SK-N-SH (cell line): ENCODE data around the gene UBE2D3. TPM values are rescaled to one million over a fixed set of nuclear protein-coding genes. Genes with fewer than 3 reads are reported as not detected.

Experiments used
- CTCF ChIA-PET: fragments of 300-600, 350-600 bp; formaldehyde crosslinking; extraction: SDS; loops from one replicate; lab custom pipeline; 2021; lab: Yijun Ruan, JAX
- POLR2A ChIA-PET: fragments of 350-600 bp; sonication (Branson Sonifier 250); formaldehyde crosslinking; extraction: SDS; loops from one replicate; lab custom pipeline; 2020; ENCODE audit warnings: antibody characterized with exemption, inconsistent platforms; lab: Yijun Ruan, JAX
- DNase-seq: peaks from one replicate; pipeline ENCODE4 v3.0.0; 2012
- H2AFZ ChIP-seq: fragments of 200-600 bp; sonication (generic); 2 replicates; pipeline ENCODE4 v1.8.1; 2016; ENCODE audit warnings: antibody characterized with exemption, mild to moderate bottlenecking, low read depth
- H3F3A ChIP-seq: fragments of 200-600 bp; sonication (generic); replicated peaks from 2 replicates; pipeline ENCODE3; 2016; ENCODE audit warnings: antibody characterized with exemption, mild to moderate bottlenecking; ENCODE audit not compliant: insufficient read depth
- H3K27ac ChIP-seq, 2 experiments: fragments of 200-500 bp in 1 of 2; fragments of 200-600 bp in 1 of 2; sonication (Bioruptor generic) in 1 of 2; sonication (generic), shearing (Covaris generic) in 1 of 2; 2 replicates each; pipeline versions ENCODE4 v1.5.1 to v1.6.1; 2014 to 2016; ENCODE audit warnings: low read depth in 2 of 2, inconsistent platforms in 1 of 2, low read length in 1 of 2, mild to moderate bottlenecking in 1 of 2, mixed read lengths in 1 of 2
- H3K27me3 ChIP-seq: fragments of 200-600 bp; sonication (generic), shearing (Covaris generic); 2 replicates; pipeline ENCODE4 v1.6.1; 2016; ENCODE audit warnings: mixed run types; ENCODE audit not compliant: insufficient read depth
- H3K36me3 ChIP-seq, 2 experiments: fragments of 200-500 bp in 1 of 2; fragments of 200-600 bp in 1 of 2; sonication (Bioruptor generic) in 1 of 2; sonication (generic) in 1 of 2; replicated peaks in 1 of 2; 2 replicates each; pipeline versions ENCODE3 to v1.5.1; 2014 to 2016; ENCODE audit warnings: low read length in 1 of 2, mild to moderate bottlenecking in 1 of 2; ENCODE audit not compliant: insufficient read depth in 2 of 2, control insufficient read depth in 1 of 2
- H3K4me1 ChIP-seq, 2 experiments: fragments of 200-500 bp in 1 of 2; fragments of 200-600 bp in 1 of 2; sonication (Bioruptor generic) in 1 of 2; sonication (generic), shearing (Covaris generic) in 1 of 2; 2 replicates each; pipeline versions ENCODE4 v1.5.1 to v1.6.1; 2014 to 2016; ENCODE audit warnings: low read depth in 1 of 2, low read length in 1 of 2, mixed run types in 1 of 2; ENCODE audit not compliant: insufficient read depth in 2 of 2, control insufficient read depth in 1 of 2
- H3K4me2 ChIP-seq: fragments of 200-600 bp; sonication (generic), shearing (Covaris generic); 2 replicates; pipeline ENCODE4 v1.6.1; 2017; ENCODE audit warnings: mixed run types
- H3K4me3 ChIP-seq, 2 experiments: fragments of 200-500 bp in 1 of 2; fragments of 200-600 bp in 1 of 2; sonication (Bioruptor generic) in 1 of 2; sonication (generic), shearing (Covaris generic) in 1 of 2; 2 replicates each; pipeline versions ENCODE4 v1.5.1 to v1.8.1; 2014 to 2016; ENCODE audit warnings: low read depth in 2 of 2, inconsistent platforms in 1 of 2, low read length in 1 of 2, mild to moderate bottlenecking in 1 of 2, mixed read lengths in 1 of 2, moderate library complexity in 1 of 2
- H3K79me2 ChIP-seq: fragments of 200-600 bp; sonication (generic); 2 replicates; pipeline ENCODE4 v1.8.1; 2017; ENCODE audit warnings: mild to moderate bottlenecking; ENCODE audit not compliant: insufficient read depth
- H3K9ac ChIP-seq: fragments of 200-600 bp; sonication (generic); 2 replicates; pipeline ENCODE4 v1.6.1; 2017; ENCODE audit warnings: mixed run types
- H3K9me2 ChIP-seq: fragments of 200-600 bp; sonication (generic); 2 replicates; pipeline ENCODE4 v1.6.1; 2017; ENCODE audit warnings: mixed run types
- H3K9me3 ChIP-seq: fragments of 200-600 bp; sonication (generic); 2 replicates; pipeline ENCODE4 v1.6.1; 2017; ENCODE audit warnings: mixed run types, mild to moderate bottlenecking, moderate library complexity
- H4K20me1 ChIP-seq: fragments of 200-600 bp; sonication (generic); 2 replicates; pipeline ENCODE4 v1.6.1; 2017; ENCODE audit warnings: mild to moderate bottlenecking, mixed run types; ENCODE audit not compliant: insufficient read depth
- CHD2 ChIP-seq: fragments of 150-350 bp; IDR thresholded peaks from 2 replicates; pipeline ENCODE4 v1.6.1; 2018; ENCODE audit warnings: low read length; ENCODE audit not compliant: partially characterized antibody
- CTCF ChIP-seq: fragments of 200-600 bp; sonication (generic); IDR thresholded peaks from 2 replicates; pipeline ENCODE4 v1.6.1; 2017; ENCODE audit warnings: antibody characterized with exemption, mild to moderate bottlenecking, moderate library complexity
- EZH2phosphoT487 ChIP-seq: fragments of 200-600 bp; sonication (generic); IDR thresholded peaks from 2 replicates; pipeline ENCODE4 v1.6.1; 2017; ENCODE audit warnings: low read depth, mixed run types, mild to moderate bottlenecking, antibody characterized with exemption, moderate library complexity, borderline replicate concordance
- FOXJ3 ChIP-seq: sonication (generic); formaldehyde crosslinking; IDR thresholded peaks from 2 replicates; pipeline ENCODE4 v1.5.1; 2020; ENCODE audit warnings: mild to moderate bottlenecking, missing genetic modification reagents
- FOXM1 ChIP-seq: IDR thresholded peaks from 2 replicates; pipeline ENCODE4 v1.4.0; 2012; ENCODE audit warnings: low read depth, mild to moderate bottlenecking
- GABPA ChIP-seq: IDR thresholded peaks from 2 replicates; pipeline ENCODE4 v1.4.0; 2012; ENCODE audit warnings: low read depth, mild to moderate bottlenecking
- GATA2 ChIP-seq: sonication (generic); formaldehyde crosslinking; IDR thresholded peaks from 2 replicates; pipeline ENCODE4 v1.5.0; 2020; ENCODE audit warnings: mild to moderate bottlenecking, missing genetic modification reagents
- IRF3 ChIP-seq: fragments of 150-350 bp; IDR thresholded peaks from 2 replicates; pipeline ENCODE4 v1.6.1; 2016; ENCODE audit warnings: mild to moderate bottlenecking, low read depth, low read length
- JUND ChIP-seq: IDR thresholded peaks from 2 replicates; pipeline ENCODE4 v1.4.0; 2012
- MEF2A ChIP-seq: IDR thresholded peaks from 2 replicates; pipeline ENCODE4 v1.4.0; 2012; ENCODE audit warnings: low read depth, borderline replicate concordance
- MXI1 ChIP-seq: IDR thresholded peaks from 2 replicates; pipeline ENCODE4 v1.6.1; 2012; ENCODE audit warnings: mild to moderate bottlenecking, low read depth, low read length, improper control_type of control experiment
- NFIC ChIP-seq: IDR thresholded peaks from 2 replicates; pipeline ENCODE4 v1.4.0; 2012; ENCODE audit warnings: borderline replicate concordance
- PBX3 ChIP-seq: IDR thresholded peaks from 2 replicates; pipeline ENCODE4; 2012
- POLR2AphosphoS5 ChIP-seq: IDR thresholded peaks from 2 replicates; pipeline ENCODE4 v1.6.1; 2012; ENCODE audit warnings: low read depth, low read length
- RCOR1 ChIP-seq: fragments of 150-350 bp; IDR thresholded peaks from 2 replicates; pipeline ENCODE4 v1.6.1; 2017; ENCODE audit warnings: antibody characterized with exemption, low read length
- RXRA ChIP-seq: IDR thresholded peaks from 2 replicates; pipeline ENCODE4 v1.4.0; 2012; ENCODE audit warnings: low read depth, mild to moderate bottlenecking, borderline replicate concordance
- SMC3 ChIP-seq: IDR thresholded peaks from 2 replicates; pipeline ENCODE4 v1.6.1; 2012; ENCODE audit warnings: low read depth, low read length, improper control_type of control experiment
- TAF1 ChIP-seq: IDR thresholded peaks from 2 replicates; pipeline ENCODE4 v1.6.1; 2012; ENCODE audit warnings: low read depth, mild to moderate bottlenecking, low read length, moderate library complexity, borderline replicate concordance
- TEAD4 ChIP-seq: IDR thresholded peaks from 2 replicates; pipeline ENCODE4 v1.4.0; 2012; ENCODE audit warnings: mild to moderate bottlenecking, borderline replicate concordance; ENCODE audit not compliant: insufficient read depth
- WGBS: methylation state at CpG from one replicate; pipeline ENCODE4 v1.1.6; 2017; ENCODE audit warnings: low lambda C conversion rate; 5-methylcytosine and 5-hydroxymethylcytosine counted together
- polyA plus RNA-seq, 3 experiments: library from polyadenylated mRNA; depleted of rRNA; stranded (reverse); fragments of >200 nt; gene quantifications; 2 replicates each; pipeline ENCODE4 v1.2.3, GENCODE V29; 2012
- TF ChIP-seq, protein P1 (sequence below): fragments of 150-350 bp; IDR thresholded peaks from 2 replicates; pipeline ENCODE4 v1.6.1; 2017; ENCODE audit warnings: antibody characterized with exemption, low read length, low read depth, borderline replicate concordance
- TF ChIP-seq, protein P2 (sequence below): IDR thresholded peaks from 2 replicates; pipeline ENCODE4 v1.4.0; 2012; ENCODE audit warnings: low read depth

The UBE2D3 gene
- polyA plus RNA-seq, 1 of the 3 experiments (the other 2 are of a cell fraction): 216 TPM

GRCh38 chr4:102783006-102783405 is 44.3 kb downstream of the UBE2D3 start:
- no peak overlapping the region for H2AFZ ChIP-seq
- ChIA-PET CTCF (no interaction called here), POLR2A (no interaction called here)
- no peak overlapping the region for H3K4me2 ChIP-seq
- H3K79me2 ChIP-seq: no peaks in the 10 kb centered on the region
- H3K9me2 ChIP-seq: no peaks in the 10 kb centered on the region
- TF ChIP-seq TEAD4 (no peak), PBX3 (no peak), TAF1 (no peak), FOXM1 (no peak), CTCF (no peak), JUND (no peak), EZH2phosphoT487 (no peak), GABPA (no peak), MEF2A (no peak), CHD2 (no peak), RCOR1 (no peak)
- H3K4me1 ChIP-seq: no peaks in the 10 kb centered on the region
- no peak for DNase-seq
- H3K9me3 ChIP-seq: no peaks in the 10 kb centered on the region
- 70% methylated on average over 2 of the region's 2 CpGs for WGBS
- H3F3A ChIP-seq: peaks cover 13% of the 10 kb centered on the region
- no peak overlapping the region for H3K27ac ChIP-seq
- peaks cover 0 to 3% of the 10 kb centered on the region in 2 experiments for H3K36me3 ChIP-seq
- H4K20me1 ChIP-seq: no peaks in the 10 kb centered on the region
- H3K27me3 ChIP-seq: no peaks in the 10 kb centered on the region
- H3K4me3 ChIP-seq: no peak overlapping the region
- H3K9ac ChIP-seq: no peak overlapping the region

DNA sequence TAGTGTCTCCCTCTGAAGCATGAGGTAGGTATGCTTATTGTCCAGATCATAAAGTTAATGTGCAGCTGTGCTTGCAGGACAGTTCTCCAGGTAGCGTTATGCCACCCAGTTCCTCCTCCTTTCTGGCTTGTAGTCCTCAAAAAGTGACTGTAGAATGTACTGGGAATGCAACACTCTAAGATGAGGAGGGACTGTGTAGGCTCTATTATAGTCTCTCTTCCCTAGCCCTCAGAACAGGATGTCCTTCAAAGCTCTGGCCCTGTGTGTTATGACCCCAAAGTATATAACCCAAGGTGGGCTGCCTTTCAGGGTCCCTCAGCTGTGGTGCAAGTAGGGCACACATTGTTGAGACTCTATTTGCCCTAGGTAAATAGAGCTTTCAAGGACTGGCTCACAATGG is 45.8 kb downstream of the UBE2D3 start:
- H3K27me3 ChIP-seq: no peaks in the 10 kb centered on the region
- H3F3A ChIP-seq: peaks cover 12% of the 10 kb centered on the region
- no CpG with 5 or more reads among the region's 1 CpG for WGBS
- H3K27ac ChIP-seq: no peak overlapping the region
- no peak overlapping the region for H3K9ac ChIP-seq
- no peak for DNase-seq
- POLR2A ChIA-PET: no interaction called here
- H4K20me1 ChIP-seq: no peaks in the 10 kb centered on the region
- H3K9me3 ChIP-seq: no peaks in the 10 kb centered on the region
- no peak overlapping the region for H2AFZ ChIP-seq
- peaks cover 0 to 3% of the 10 kb centered on the region in 2 experiments for H3K36me3 ChIP-seq
- no peak overlapping the region for H3K4me2 ChIP-seq
- CTCF ChIA-PET: no interaction called here
- H3K9me2 ChIP-seq: no peaks in the 10 kb centered on the region
- no peak overlapping the region for H3K4me3 ChIP-seq
- H3K79me2 ChIP-seq: no peaks in the 10 kb centered on the region
- no peaks in the 10 kb centered on the region for H3K4me1 ChIP-seq
- TF ChIP-seq GABPA (no peak), MXI1 (no peak), POLR2AphosphoS5 (no peak), GATA2 (CRISPR knock-in tag) (no peak), FOXJ3 (no peak), PBX3 (no peak), CHD2 (no peak), NFIC (no peak), RXRA (no peak), SMC3 (no peak), JUND (no peak), IRF3 (no peak)
- TF ChIP-seq, protein P1, sequence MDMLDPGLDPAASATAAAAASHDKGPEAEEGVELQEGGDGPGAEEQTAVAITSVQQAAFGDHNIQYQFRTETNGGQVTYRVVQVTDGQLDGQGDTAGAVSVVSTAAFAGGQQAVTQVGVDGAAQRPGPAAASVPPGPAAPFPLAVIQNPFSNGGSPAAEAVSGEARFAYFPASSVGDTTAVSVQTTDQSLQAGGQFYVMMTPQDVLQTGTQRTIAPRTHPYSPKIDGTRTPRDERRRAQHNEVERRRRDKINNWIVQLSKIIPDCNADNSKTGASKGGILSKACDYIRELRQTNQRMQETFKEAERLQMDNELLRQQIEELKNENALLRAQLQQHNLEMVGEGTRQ: no peak
- TF ChIP-seq, protein P2, sequence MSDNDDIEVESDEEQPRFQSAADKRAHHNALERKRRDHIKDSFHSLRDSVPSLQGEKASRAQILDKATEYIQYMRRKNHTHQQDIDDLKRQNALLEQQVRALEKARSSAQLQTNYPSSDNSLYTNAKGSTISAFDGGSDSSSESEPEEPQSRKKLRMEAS: no peak
